GM12891 (cell line): ENCODE data around the gene ARHGAP12.

Experiments
- POLR2A ChIP-seq: IDR thresholded peaks from 2 replicates; pipeline ENCODE4 v1.6.1; 2011; ENCODE audit warnings: low read depth, low read length, control low read depth
- POLR2AphosphoS5 ChIP-seq: IDR thresholded peaks from 2 replicates; pipeline ENCODE4 v1.6.1; 2011; ENCODE audit warnings: low read depth, low read length, control low read depth
- SPI1 ChIP-seq: IDR thresholded peaks from 2 replicates; pipeline ENCODE4 v1.6.1; 2011; ENCODE audit warnings: low read depth, low read length, control low read depth
- TAF1 ChIP-seq: IDR thresholded peaks from 2 replicates; pipeline ENCODE4 v1.6.1; 2011; ENCODE audit warnings: low read depth, low read length, control low read depth

DNA sequence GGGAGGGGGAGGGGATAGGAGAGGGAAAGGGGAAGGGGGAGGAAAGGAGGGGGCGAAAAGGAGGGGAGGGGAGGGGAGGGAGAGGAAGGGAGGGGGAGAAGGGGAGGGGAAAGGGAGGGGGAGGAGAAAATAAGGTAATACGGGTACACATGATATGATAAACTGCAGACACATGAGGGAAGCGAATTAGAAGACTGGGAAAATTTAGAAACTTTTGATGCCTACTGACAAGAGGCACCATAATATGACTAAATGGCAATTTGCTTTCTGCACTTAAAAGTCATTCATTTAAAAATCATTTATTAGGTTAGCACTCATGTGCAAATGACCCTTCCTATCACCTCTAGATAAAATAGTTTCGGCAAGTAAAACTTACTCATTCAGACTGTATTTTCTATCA, 73.6 kb downstream of the ARHGAP12 start:
- TF ChIP-seq POLR2A, result no peak
- TF ChIP-seq POLR2AphosphoS5, result no peak
- TF ChIP-seq SPI1, result no peak
- TF ChIP-seq TAF1, result no peak
